Fibroblast of skin of left quadriceps (primary cell): Measurements from ENCODE around the gene IFIT3.
"Not testable (repeated sequence)": the region's sequence is repeated elsewhere in the genome, so short reads cannot be mapped to it uniquely, and the experiment has no call there.

Source experiments
- DNase-seq, 2 experiments: peaks; one replicate each; pipeline ENCODE4 v3.0.0-alpha.2; 2013; ENCODE audit warnings: low read depth in 2 of 2

IFIT3 gene

DNA sequence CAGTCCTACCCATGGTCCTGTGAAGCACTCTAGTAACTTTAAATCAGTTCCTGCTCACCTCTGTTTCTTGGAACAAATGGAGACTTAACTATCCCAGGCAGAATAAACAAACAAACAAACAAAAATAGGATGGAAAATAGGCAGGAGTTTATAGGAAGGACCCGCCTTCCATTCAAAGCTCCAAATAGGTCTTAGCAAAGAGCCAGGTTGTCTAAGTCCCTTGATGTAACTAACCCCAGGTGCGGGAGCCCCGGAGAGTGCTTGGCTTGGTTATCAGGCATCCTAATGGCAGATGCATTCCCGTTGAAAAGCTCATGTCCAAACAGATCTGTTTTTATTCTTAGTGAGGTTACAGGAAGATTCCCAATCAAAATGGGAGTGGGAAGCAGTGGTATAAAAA is 23.8 kb upstream of the IFIT3 start:
- no peak for DNase-seq

DNA sequence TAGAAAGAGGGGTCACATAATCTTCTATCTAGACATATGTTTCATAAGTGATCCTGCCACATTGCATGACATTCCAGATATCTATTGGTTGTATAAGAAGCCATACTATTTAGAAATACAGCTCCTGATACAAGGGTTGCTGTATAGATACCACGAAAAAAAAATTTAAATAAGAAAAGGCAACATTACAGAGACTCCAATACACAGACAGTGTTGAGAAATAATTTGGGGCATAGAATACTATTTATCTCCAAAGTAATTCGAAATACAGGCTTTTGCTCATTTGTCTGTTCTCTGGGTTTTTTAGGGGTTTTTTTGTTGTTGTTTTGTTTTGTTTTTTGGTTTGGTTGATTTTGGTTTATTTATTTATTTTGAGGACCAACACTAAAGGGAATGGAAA is 23.4 kb upstream of the IFIT3 start:
- no peak for DNase-seq

DNA sequence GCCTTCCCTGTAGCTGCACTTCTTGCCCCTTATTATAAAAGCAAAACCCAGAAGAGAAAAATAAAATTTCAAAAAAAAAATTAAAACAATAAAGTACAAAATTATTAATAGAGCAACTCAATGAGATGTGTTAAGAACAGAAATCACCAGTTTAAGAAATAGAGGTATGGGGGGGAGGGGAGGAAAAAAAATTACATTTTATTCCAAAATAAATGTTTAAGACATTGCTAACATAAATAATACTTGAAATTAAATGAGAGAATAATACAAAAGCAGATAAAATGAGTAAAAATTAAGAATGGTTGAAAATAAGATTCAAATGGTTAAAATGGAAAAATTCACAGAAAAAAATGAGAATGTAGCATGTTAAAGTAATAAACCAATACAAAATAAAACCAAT is 22.9 kb upstream of the IFIT3 start:
- DNase-seq = no peak

DNA sequence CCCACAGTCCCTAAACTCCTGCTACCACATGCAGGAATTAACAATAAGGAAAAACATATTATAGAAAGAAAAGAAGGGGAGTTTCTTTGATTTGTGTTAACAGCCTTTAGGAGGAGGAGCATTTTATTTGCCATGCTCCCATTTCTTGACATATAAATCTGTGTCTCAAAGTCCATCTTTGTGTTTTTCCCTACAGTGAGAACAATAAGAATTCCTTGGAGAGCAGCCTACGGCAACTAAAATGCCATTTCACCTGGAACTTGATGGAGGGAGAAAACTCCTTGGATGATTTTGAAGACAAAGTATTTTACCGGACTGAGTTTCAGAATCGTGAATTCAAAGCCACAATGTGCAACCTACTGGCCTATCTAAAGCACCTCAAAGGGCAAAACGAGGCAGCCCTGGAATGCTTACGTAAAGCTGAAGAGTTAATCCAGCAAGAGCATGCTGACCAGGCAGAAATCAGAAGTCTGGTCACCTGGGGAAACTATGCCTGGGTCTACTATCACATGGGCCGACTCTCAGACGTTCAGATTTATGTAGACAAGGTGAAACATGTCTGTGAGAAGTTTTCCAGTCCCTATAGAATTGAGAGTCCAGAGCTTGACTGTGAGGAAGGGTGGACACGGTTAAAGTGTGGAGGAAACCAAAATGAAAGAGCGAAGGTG is 21.9 kb upstream of the IFIT3 start:
- DNase-seq = no peak

DNA sequence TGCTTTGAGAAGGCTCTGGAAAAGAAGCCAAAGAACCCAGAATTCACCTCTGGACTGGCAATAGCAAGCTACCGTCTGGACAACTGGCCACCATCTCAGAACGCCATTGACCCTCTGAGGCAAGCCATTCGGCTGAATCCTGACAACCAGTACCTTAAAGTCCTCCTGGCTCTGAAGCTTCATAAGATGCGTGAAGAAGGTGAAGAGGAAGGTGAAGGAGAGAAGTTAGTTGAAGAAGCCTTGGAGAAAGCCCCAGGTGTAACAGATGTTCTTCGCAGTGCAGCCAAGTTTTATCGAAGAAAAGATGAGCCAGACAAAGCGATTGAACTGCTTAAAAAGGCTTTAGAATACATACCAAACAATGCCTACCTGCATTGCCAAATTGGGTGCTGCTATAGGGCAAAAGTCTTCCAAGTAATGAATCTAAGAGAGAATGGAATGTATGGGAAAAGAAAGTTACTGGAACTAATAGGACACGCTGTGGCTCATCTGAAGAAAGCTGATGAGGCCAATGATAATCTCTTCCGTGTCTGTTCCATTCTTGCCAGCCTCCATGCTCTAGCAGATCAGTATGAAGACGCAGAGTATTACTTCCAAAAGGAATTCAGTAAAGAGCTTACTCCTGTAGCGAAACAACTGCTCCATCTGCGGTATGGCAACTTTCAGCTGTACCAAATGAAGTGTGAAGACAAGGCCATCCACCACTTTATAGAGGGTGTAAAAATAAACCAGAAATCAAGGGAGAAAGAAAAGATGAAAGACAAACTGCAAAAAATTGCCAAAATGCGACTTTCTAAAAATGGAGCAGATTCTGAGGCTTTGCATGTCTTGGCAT is 21.1 kb upstream of the IFIT3 start:
- no peak for DNase-seq

DNA sequence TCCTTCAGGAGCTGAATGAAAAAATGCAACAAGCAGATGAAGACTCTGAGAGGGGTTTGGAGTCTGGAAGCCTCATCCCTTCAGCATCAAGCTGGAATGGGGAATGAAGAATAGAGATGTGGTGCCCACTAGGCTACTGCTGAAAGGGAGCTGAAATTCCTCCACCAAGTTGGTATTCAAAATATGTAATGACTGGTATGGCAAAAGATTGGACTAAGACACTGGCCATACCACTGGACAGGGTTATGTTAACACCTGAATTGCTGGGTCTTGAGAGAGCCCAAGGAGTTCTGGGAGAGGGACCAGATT is 20.6 kb upstream of the IFIT3 start:
- no peak for DNase-seq

DNA sequence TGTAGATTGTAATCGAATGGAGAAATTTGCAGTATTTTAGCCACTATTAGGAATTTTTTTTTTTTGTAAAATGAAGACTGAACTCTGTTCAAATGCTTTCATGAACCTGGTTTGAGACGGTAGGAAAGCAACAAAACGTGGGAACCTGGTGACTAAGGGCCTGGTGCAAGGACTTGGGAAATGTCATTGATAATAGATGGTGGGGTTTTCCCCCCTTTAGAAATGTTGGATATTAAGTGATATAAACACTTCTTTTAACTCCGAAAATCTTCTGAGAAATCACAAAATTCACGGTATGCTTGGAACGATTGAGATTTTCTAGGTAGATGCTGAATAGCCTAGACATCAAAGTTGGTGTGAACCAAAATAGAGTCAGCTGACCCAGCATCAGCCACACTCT is 19.5 kb upstream of the IFIT3 start:
- no peak for DNase-seq

DNA sequence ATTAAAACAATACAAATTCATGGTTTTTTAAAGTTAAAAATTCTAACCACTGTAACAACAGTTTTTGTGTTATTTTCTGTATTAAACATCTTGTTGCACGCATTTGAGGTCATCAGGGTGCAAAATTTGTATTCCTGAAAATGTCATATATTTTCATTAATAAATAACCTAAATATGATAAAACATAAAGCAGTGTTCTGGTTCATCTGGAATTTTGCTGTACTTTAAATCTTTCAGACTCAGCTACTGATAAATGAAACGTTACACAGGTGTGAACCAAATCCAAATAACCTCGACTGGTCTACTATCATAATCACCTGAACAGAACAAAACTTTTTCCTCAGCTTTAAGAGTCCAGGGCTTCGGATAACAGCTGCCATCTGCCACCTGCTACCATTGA is 19.1 kb upstream of the IFIT3 start:
- no peak for DNase-seq

DNA sequence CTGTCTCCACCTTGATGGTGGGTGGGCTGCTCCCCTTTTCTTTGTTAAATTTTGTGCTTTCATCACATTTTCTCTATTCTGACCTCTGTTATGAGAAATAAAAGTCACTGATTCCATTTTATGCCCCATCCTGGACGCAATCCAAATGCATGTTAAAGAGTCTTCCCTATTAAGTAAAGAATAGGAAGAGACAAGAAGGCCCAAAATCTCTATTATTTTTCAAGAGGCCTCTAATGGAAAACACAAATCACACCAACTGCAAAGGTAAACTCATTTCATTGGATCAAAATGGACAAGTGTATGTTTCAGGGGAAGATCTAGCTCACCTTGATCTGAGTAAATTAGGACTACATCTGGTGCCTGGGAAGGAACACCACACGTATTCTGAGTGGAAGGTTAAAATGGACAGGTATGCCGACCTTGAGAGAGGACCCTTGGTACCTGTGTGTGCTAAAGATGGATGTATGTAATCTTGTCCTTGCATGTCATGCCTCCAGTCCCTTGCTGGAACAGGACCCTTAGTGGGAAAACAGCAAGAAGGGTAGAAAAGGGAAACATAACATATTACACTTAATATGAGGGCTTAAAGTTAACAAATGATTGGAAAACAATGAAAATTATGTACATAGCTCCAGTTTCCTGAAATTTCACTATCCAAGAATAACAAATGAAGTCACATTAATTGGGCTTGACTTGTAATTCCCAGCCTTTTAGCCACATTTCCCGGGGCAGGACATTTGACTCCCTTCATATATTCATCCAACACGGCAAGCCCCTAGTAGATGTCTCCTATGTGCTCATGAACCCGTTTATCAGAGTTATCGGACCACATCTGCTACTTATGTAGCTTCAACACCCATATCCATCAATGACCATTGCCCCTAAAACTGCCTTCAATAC is 18.4 kb upstream of the IFIT3 start:
- DNase-seq = no peak

DNA sequence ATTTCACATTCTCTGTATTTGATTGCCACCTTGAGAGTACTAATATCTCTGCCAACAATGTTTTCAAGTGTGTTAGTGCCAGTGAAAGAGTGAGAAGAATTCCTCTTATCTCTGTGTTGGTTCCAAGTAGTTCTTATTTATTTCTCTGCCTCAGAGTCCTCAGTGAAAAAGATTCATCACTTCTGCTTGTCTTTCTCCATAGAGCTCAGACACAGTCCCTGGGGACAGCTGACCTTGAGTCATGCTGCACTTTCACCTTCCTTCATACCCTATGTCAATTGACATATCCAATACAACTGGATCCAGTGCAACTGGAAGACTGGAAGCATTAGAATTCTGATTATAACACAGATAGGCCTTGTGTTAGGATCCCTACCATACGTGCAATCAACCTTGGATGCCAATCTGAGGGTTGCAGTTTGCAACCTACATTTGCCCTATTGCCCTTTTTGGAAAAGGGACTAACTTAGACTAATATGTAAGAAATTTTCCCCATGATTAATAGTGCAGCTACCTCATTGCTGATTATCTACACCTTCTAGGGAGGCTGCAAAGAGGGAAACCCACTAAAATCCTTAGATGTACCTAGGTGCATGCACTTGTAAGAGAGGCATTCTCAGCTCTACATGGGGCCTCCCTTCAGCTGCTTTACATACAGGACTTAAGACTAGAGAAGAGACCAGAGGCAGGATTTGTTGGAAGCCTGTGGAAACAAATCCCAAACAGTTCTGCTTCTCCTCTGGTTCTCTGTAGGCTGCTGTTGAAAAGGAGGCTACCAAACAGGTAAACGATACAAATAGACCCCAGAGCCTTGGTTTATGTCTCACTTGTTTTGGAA is 17.5 kb upstream of the IFIT3 start:
- no peak for DNase-seq

DNA sequence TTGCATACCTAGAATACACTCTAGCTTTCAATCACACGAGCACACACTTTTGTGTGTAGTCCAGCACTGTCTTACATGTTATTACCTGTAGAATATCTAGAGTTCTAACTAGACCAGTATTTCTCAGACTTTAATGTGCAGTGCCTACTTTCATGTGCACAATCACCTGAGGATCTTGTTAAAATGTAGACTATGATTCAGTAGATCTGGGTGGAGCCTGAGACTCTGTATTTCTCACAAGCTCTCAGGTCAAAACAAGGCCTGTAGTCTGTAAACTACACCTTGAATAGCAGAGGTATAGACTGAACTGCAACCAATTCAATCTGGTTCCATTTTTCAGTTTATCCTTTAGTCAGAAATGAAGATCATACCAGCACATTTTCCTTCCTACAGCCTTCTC is 14.8 kb upstream of the IFIT3 start:
- DNase-seq = no peak

DNA sequence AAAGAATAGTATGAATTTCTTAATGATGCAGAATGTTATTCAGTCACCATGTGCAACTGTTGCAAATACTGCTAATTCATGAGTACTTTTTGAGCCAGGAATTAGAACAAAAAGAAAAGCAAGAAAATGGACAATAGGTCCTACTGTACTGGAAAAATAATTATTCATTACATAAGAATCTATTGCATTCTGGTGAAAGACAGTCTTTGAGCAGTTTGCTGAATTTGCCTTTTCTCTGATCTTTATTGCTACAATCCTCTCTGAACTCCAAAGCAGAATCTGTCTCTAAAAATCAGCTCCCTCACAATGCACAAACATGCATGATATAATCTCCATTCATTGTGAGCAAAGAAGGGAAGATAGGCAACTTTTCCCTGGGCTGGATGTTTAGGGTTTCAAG is 13.1 kb upstream of the IFIT3 start:
- no peak for DNase-seq

DNA sequence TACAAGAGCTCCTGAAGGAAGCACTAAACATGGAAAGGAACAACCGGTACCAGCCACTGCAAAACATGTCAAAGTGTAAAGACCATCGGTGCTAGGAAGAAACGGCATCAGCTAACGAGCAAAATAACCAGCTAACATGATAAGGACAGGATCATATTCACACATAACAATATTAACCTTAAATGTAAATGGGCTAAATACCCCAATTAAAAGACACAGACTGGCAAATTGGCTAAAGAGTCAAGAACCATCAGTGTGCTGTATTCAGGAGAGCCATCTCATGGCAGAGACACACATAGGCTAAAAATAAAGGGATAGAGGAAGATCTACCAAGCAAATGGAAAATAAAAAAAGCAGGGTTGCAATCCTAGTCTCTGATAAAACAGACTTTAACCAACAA is 9.8 kb upstream of the IFIT3 start:
- DNase-seq = not testable (repeated sequence)

DNA sequence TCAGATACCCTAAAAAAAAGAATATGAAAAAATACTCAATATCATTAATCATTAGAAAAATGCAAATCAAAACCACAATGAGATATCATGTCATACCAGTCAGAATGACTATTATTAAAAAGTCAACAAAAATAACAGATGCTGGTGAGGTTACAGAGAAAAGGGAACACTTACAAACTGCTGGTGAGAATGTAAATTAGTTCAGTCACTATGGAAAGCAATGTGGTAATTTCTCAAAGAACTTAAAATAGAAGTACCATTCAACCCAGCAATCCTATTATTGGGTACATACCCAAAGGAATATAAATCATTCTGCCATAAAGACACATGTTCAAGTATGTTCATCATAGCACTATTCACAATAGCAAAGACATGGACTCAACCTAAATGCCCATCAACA is 2.7 kb upstream of the IFIT3 start:
- not testable (repeated sequence) for DNase-seq

DNA sequence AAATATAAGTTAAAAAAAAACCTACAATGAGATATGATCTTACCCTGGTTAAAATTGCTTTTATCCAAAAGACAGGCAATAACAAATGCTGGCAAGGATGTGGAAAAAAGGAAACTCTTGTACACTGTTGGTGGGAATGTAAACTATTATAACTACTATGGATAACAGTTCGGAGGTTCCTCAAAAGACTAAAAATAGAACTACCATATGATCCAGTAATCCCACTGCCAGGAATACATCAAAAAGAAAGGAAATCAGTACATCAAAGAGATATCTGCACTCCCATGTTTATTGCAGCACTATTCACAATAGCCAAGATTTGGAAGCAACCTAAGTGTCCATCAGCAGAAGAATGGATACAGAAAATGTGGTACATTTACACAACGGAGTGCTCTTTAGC is 1.9 kb upstream of the IFIT3 start:
- not testable (repeated sequence) for DNase-seq

DNA sequence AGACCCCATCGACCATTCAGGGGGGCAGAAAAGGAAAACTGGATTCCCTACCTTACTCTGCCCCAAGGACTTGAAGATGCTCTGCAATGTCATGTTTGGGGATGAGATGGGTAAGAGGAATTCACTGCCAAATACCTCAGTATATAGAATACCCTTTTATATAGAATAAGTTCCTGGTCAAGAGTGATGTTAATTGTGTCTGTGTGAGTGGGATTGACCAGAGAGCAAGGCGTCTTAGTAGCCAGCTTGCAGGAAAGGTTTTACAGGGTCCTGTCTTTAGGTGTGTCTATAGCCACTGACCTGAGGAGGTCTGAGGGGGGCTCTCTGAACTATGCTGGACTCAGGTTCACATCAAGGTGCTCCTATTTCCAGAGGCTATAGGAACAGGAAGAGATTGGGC is 1.4 kb downstream of the IFIT3 start:
- no peak for DNase-seq

DNA sequence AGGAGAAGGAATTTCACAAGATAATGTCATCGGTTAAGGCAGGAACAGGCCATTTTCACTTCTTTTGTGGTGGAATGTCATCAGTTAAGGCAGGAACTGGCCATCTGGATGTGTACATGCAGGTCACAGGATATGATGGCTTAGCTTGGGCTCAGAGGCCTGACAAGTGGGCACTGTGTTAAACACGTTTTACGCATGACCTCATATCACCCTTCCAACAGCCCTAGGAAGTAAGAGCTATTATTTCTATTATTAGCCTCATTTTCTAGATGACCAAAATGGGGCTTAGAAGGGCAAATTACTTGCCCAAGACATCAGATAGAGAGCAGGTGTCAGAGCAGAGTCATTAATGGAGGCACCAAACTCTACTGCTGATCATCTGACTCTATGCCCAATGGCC is 2.2 kb downstream of the IFIT3 start:
- not testable (repeated sequence) for DNase-seq

DNA sequence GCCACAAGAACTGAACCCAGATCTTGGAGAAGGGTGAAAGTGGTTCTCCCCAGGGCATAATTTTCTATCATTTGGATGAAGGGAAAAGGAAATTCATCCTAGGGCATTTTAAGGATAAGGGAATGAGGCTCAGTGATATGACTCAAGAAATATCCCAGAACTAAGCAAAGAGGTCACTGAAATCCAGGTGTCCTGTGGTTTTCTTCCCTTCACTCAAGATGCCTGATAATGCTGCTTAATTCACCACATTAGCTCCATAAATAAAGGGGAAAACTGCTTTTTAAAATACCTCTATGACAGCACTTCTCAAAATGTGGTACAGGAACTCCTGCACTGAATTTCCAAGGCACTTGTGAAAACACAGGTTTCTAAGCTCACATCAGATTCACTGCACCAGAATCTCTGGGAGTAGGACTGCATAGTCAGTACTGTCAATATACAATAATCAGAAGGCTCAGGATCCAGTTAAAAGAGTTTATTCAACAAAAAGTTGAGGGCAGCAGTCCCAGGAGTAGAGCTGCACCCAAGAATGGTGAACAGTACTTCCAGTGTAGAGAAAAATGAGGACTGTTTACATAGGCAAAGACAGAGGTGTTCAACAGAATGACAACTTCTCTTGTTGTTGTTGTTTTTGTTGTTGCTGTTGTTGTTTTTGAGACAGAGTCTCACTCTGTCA is 2.9 kb downstream of the IFIT3 start:
- no peak for DNase-seq

DNA sequence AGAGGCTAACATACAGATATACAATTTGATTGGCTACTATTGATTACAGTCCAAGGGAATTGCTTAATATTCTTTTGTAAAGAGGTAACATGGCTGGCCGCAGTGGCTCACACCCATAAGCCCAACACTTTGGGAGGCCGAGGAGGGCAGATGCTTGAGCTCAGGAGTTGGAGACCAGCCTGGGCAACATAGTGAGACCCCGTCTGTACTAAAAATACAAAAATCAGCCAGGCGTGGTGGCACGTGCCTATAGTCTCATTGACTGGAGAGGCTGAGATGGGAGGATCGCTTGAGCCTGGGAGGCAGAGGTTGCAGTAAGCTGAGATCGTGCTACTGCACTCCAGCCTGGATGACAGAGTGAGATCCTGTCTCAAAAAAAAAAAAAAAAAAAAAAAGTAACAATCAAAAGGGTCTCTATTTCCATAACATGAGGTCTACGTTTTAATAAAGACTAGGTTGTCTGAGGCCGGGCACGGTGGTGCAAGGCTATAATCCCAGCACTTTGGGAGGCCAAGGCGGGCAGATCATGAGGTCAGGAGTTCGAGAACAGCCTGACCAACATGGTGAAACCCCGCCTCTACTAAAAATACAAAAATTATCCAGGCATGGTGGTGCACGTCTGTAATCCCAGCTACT is 3.8 kb downstream of the IFIT3 start:
- DNase-seq = not testable (repeated sequence)

DNA sequence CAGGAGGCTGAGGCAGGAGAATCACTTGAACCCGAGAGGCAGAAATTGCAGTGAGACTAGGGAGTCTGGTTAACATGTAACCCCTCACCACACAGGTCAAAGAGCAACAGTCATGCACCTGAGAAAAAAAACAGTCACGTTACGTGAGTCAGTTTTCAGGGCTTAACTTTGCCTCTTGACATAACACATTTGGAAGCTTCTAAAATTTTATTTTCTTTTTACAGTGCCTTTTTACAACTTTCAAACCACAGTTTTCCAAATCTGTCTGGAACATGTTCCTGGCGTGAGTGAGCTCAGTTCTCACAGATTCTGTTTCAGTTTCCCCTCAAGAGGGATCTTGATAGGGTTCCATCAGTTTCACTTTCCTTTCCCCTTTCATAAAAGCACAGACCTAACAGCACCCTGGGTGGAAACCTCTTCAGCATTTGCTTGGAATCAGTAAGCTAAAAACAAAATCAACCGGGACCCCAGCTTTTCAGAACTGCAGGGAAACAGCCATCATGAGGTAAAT is 4.4 kb downstream of the IFIT3 start:
- DNase-seq = no peak
